Activated CD4-positive, alpha-beta memory T cell treated with anti-CD3 and anti-CD28 coated beads for 36 hours (primary cell): ENCODE results near the gene SART3. TPM values are rescaled to one million over a fixed set of nuclear protein-coding genes. Genes with fewer than 3 reads are reported as not detected.

Source experiments
- CTCF ChIA-PET: fragments of 350-600 bp; sonication (Branson Sonifier 250); formaldehyde crosslinking; loops from one replicate; lab custom pipeline; 2021; ENCODE audit warnings: antibody characterized with exemption, inconsistent platforms; lab: Charles Lee
- POLR2A ChIA-PET: fragments of 350-600 bp; sonication (Branson Sonifier 250); formaldehyde crosslinking; loops from one replicate; lab custom pipeline; 2021; ENCODE audit warnings: antibody characterized with exemption; lab: Charles Lee
- DNase-seq: peaks from one replicate; pipeline ENCODE4 v3.0.0-alpha.2; 2020
- H3K27ac Mint-ChIP-seq: one replicate; pipeline ENCODE4 v1.8.0; 2021; ENCODE audit warnings: mixed read lengths
- H3K27me3 Mint-ChIP-seq: one replicate; pipeline ENCODE4 v1.8.0; 2021; ENCODE audit warnings: mixed read lengths
- H3K36me3 Mint-ChIP-seq: one replicate; pipeline ENCODE4 v1.8.0; 2021; ENCODE audit warnings: mixed read lengths
- H3K4me1 Mint-ChIP-seq: one replicate; pipeline ENCODE4 v1.8.0; 2021; ENCODE audit warnings: low read depth, mixed read lengths
- H3K4me3 Mint-ChIP-seq: one replicate; pipeline ENCODE4 v1.8.0; 2021; ENCODE audit warnings: mild to moderate bottlenecking, mixed read lengths
- H3K9me3 Mint-ChIP-seq: one replicate; pipeline ENCODE4 v1.8.0; 2021; ENCODE audit warnings: mixed read lengths
- intact Hi-C: fragments of 100-400 bp; cut with micrococcal nuclease; formaldehyde crosslinking; loops from one replicate; pipeline ENCODE4 v1.15.1; 2023
- total RNA-seq, 2 experiments: library from RNA; stranded (reverse); gene quantifications; one replicate each; pipeline ENCODE4 v1.2.3, GENCODE V29; 2021

SART3 gene
- total RNA-seq, 2 experiments from 2014 or later, result 84.3 to 91.5 TPM

GRCh38 chr12:108473400-108474055 lies 87.4 kb downstream of the SART3 start:
- Mint-ChIP-seq H3K9me3 (no peaks in the 10 kb centered on the region), H3K36me3 (no peaks in the 10 kb centered on the region), H3K4me3 (no peak overlapping the region), H3K27me3 (peaks cover 11% of the 10 kb centered on the region), H3K4me1 (no peaks in the 10 kb centered on the region), H3K27ac (no peak overlapping the region)
- DNase-seq, result no peak
- intact Hi-C loops, result no loop called here
- ChIA-PET CTCF (interaction anchor here (1.7 kb wide), 1 partner anchor 16 kb away, joined by 4 read pairs; no protein-coding TSS in a partner anchor), POLR2A (no interaction called here)

Other genes with a start within 250 kb of the SART3 start
- not detected for gene CMKLR1, start 221.9 kb downstream of the SART3 start, total RNA-seq
- gene FICD, start 45.9 kb downstream of the SART3 start, total RNA-seq, result 1 to 10 TPM; 5.7 to 6.0 TPM
- 10 to 100 TPM; 88.6 to 94.3 TPM for gene ISCU, start 1.4 kb upstream of the SART3 start, total RNA-seq
- gene TMEM119, start 36.9 kb upstream of the SART3 start, total RNA-seq, result under 1 TPM; 0.10 to 0.24 TPM
- 10 to 100 TPM; 56.8 to 60.1 TPM for gene SELPLG, start 72.7 kb upstream of the SART3 start, total RNA-seq
- 10 to 100 TPM; 62.1 to 70.9 TPM for gene CORO1C, start 170.3 kb upstream of the SART3 start, total RNA-seq